Measurements from ENCODE around the gene OVCH1.

Gene OVCH1

GRCh38 chr12:29497588-29497987 is at the start of gene OVCH1:
Gene OVCH1, minus strand, starts transcription at chr12:29497686. Its CDS starts 0 bp downstream, at chr12:29497686.
- DNase-seq, result no peak

GRCh38 chr12:29547151-29547632 is 49.7 kb upstream of the OVCH1 start:
- no peak for DNase-seq

GRCh38 chr12:29546000-29546399 is 48.5 kb upstream of the OVCH1 start:
- DNase-seq, result no peak

- DNase-seq, result no peak
Measured at GRCh38 chr12:29545102-29545467, 47.6 kb upstream of the OVCH1 start.

- no peak for DNase-seq
Measured at GRCh38 chr12:29544428-29545101, 47.1 kb upstream of the OVCH1 start.

- DNase-seq, result no peak
Measured at GRCh38 chr12:29543036-29543435, 45.5 kb upstream of the OVCH1 start.

- DNase-seq, result no peak
Measured at GRCh38 chr12:29537298-29537697, 39.8 kb upstream of the OVCH1 start.

GRCh38 chr12:29534935-29535334 is 37.4 kb upstream of the OVCH1 start:
- peak; percentile 25 for DNase-seq

- DNase-seq, result no peak
Measured at GRCh38 chr12:29533815-29534489, 36.5 kb upstream of the OVCH1 start.

- DNase-seq, result no peak
Measured at GRCh38 chr12:29531471-29531870, 34.0 kb upstream of the OVCH1 start.

- no peak for DNase-seq
Measured at GRCh38 chr12:29530436-29530835, 33.0 kb upstream of the OVCH1 start.

- DNase-seq, result no peak
Measured at GRCh38 chr12:29528161-29528560, 30.7 kb upstream of the OVCH1 start.

- no peak for DNase-seq
Measured at GRCh38 chr12:29521951-29522350, 24.5 kb upstream of the OVCH1 start.

GRCh38 chr12:29519585-29520182 is 22.2 kb upstream of the OVCH1 start:
- peak; percentile 66 for DNase-seq

GRCh38 chr12:29518407-29518806 is 20.9 kb upstream of the OVCH1 start:
- no peak for DNase-seq

- DNase-seq, result peak; percentile 12
Measured at GRCh38 chr12:29517264-29517663, 19.8 kb upstream of the OVCH1 start.

GRCh38 chr12:29516431-29516875 is 19.0 kb upstream of the OVCH1 start:
- no peak for DNase-seq

- no peak for DNase-seq
Measured at GRCh38 chr12:29510591-29511185, 13.2 kb upstream of the OVCH1 start.

- DNase-seq, result no peak
Measured at GRCh38 chr12:29509503-29509902, 12.0 kb upstream of the OVCH1 start.

GRCh38 chr12:29508949-29509348 is 11.5 kb upstream of the OVCH1 start:
- DNase-seq, result no peak

- DNase-seq, result no peak
Measured at GRCh38 chr12:29505122-29505521, 7.6 kb upstream of the OVCH1 start.

- DNase-seq, result no peak
Measured at GRCh38 chr12:29503283-29503682, 5.8 kb upstream of the OVCH1 start.

GRCh38 chr12:29499235-29499634 is 1.7 kb upstream of the OVCH1 start:
- no peak for DNase-seq

- DNase-seq, result no peak
Measured at GRCh38 chr12:29492891-29493290, 4.6 kb downstream of the OVCH1 start.
